ENCODE results near the gene SSH2. TPM values are rescaled to one million over a fixed set of nuclear protein-coding genes. Genes with fewer than 3 reads are reported as not detected.

SSH2 gene
- total and polyA plus RNA-seq, 2 experiments from 2014 or later = 9.9 to 12.7 TPM

GRCh38 chr17:29699283-29699682, 230.7 kb downstream of the SSH2 start:
- peak; percentile 17 for DNase-seq (ENCODE audit: low spot score)

GRCh38 chr17:29698837-29699236, 231.2 kb downstream of the SSH2 start:
- Histone ChIP-seq H3K4me3 (no peak overlapping the region), H3K9me3 (ENCODE audit: low read depth) (no peaks in the 10 kb centered on the region), H3K79me2 (no peaks in the 10 kb centered on the region), H4K20me1 (ENCODE audit: insufficient read depth, poor library complexity, severe bottlenecking) (no peaks in the 10 kb centered on the region), H3K27me3 (no peaks in the 10 kb centered on the region), H3K4me2 (no peak overlapping the region), H2AFZ (no peak overlapping the region), H3K4me1 (ENCODE audit: insufficient read depth) (peaks cover 9% of the 10 kb centered on the region), H3K9me2 (replicated peaks; ENCODE audit: insufficient read depth) (no peaks in the 10 kb centered on the region), H3K27ac (no peak overlapping the region), H3K36me3 (replicated peaks; ENCODE audit: insufficient read depth, low read depth) (no peaks in the 10 kb centered on the region)
- TF ChIP-seq CTCF (IDR thresholded peaks at IDR 0.05; ENCODE audit: poor library complexity) = no peak
- no peak for TF ChIP-seq EZH2phosphoT487 (IDR thresholded peaks at IDR 0.05; ENCODE audit: low read depth, severe bottlenecking, unreplicated experiment)
- no peak for TF ChIP-seq EZH2 (IDR thresholded peaks at IDR 0.05; ENCODE audit: borderline replicate concordance)
- WGBS (ENCODE audit: low lambda C conversion rate, missing lambda C conversion rate) = 78% methylated on average over 1 of the region's 1 CpG
- no peak for DNase-seq (ENCODE audit: low spot score)

More at GRCh38 chr17:29699283-29699682, 230.7 kb downstream of the SSH2 start:
- 49% methylated on average over 2 of the region's 2 CpGs for WGBS (ENCODE audit: low lambda C conversion rate, missing lambda C conversion rate)
- no peak overlapping the region for H3K27ac ChIP-seq
- no peaks in the 10 kb centered on the region for H3K79me2 ChIP-seq
- no peaks in the 10 kb centered on the region for H3K27me3 ChIP-seq
- no peaks in the 10 kb centered on the region for H3K9me3 ChIP-seq (ENCODE audit: low read depth)
- no peaks in the 10 kb centered on the region for H3K9me2 ChIP-seq (replicated peaks; ENCODE audit: insufficient read depth)
- H3K36me3 ChIP-seq (replicated peaks; ENCODE audit: insufficient read depth, low read depth) = no peaks in the 10 kb centered on the region
- H3K4me2 ChIP-seq = no peak overlapping the region
- no peak overlapping the region for H2AFZ ChIP-seq
- H3K4me3 ChIP-seq = no peak overlapping the region
- H4K20me1 ChIP-seq (ENCODE audit: insufficient read depth, poor library complexity, severe bottlenecking) = no peaks in the 10 kb centered on the region
- H3K4me1 ChIP-seq (ENCODE audit: insufficient read depth) = peaks cover 9% of the 10 kb centered on the region
- TF ChIP-seq CTCF (IDR thresholded peaks at IDR 0.05; ENCODE audit: poor library complexity) (no peak), EZH2 (IDR thresholded peaks at IDR 0.05; ENCODE audit: borderline replicate concordance) (no peak)

- Histone ChIP-seq H4K20me1 (ENCODE audit: insufficient read depth, poor library complexity, severe bottlenecking) (no peaks in the 10 kb centered on the region), H3K36me3 (replicated peaks; ENCODE audit: insufficient read depth, low read depth) (no peaks in the 10 kb centered on the region), H3K9me2 (replicated peaks; ENCODE audit: insufficient read depth) (no peaks in the 10 kb centered on the region), H3K4me1 (ENCODE audit: insufficient read depth) (peaks cover 9% of the 10 kb centered on the region), H3K27me3 (no peaks in the 10 kb centered on the region), H2AFZ (no peak overlapping the region), H3K4me3 (no peak overlapping the region), H3K79me2 (no peaks in the 10 kb centered on the region), H3K4me2 (no peak overlapping the region), H3K9me3 (ENCODE audit: low read depth) (no peaks in the 10 kb centered on the region), H3K27ac (no peak overlapping the region)
- no peak for TF ChIP-seq EZH2 (IDR thresholded peaks at IDR 0.05; ENCODE audit: borderline replicate concordance)
- no peak for TF ChIP-seq CTCF (IDR thresholded peaks at IDR 0.05; ENCODE audit: poor library complexity)
- no peak for TF ChIP-seq EZH2phosphoT487 (IDR thresholded peaks at IDR 0.05; ENCODE audit: low read depth, severe bottlenecking, unreplicated experiment)
- WGBS (ENCODE audit: low lambda C conversion rate, missing lambda C conversion rate) = 95% methylated on average over 6 of the region's 6 CpGs
- DNase-seq (ENCODE audit: low spot score) = no peak
Measured at GRCh38 chr17:29698019-29698777, 231.8 kb downstream of the SSH2 start.
